Ovary (tissue), 9 donors: ENCODE results near the gene HCN2. TPM values are rescaled to one million over a fixed set of nuclear protein-coding genes. Genes with fewer than 3 reads are reported as not detected.

Experiments used
- DNase-seq, 5 donors: peaks; one replicate each; pipeline ENCODE4 v3.0.0-alpha.2; 2019 to 2020
- H3K27ac ChIP-seq, 2 donors: fragments of 200-600 bp; one replicate each; pipeline versions ENCODE4 v1.5.1 to v1.8.0; 2019 to 2022
- H3K27me3 ChIP-seq: fragments of 200-600 bp; one replicate; pipeline ENCODE4 v1.8.0; 2022
- H3K36me3 ChIP-seq: fragments of 200-600 bp; sonication (generic); one replicate; pipeline ENCODE4 v1.5.1; 2019
- H3K4me1 ChIP-seq: one replicate; pipeline ENCODE4 v1.8.1; 2013; ENCODE audit warnings: mild to moderate bottlenecking, moderate library complexity; ENCODE audit not compliant: insufficient read depth
- H3K4me3 ChIP-seq: fragments of 200-600 bp; sonication (generic); one replicate; pipeline ENCODE4 v1.5.1; 2017
- H3K9me3 ChIP-seq, 2 donors: fragments of 200-600 bp in 1 of 2; sonication (generic) in 1 of 2; one replicate each; pipeline versions ENCODE4 v1.5.1 to v1.8.1; 2013 to 2019; ENCODE audit warnings: mild to moderate bottlenecking in 1 of 2, moderate library complexity in 1 of 2
- CTCF ChIP-seq, 3 donors: fragments of 450-650 bp in 2 of 3; fragments of 200-600 bp in 1 of 3; IDR thresholded peaks; one replicate each; pipeline versions ENCODE4 v1.5.1 to v1.8.0; 2016 to 2022; ENCODE audit warnings: antibody characterized with exemption in 3 of 3, mild to moderate bottlenecking in 1 of 3
- EP300 ChIP-seq: sonication (generic); formaldehyde crosslinking; IDR thresholded peaks from one replicate; pipeline ENCODE4 v1.6.1; 2017; ENCODE audit warnings: antibody characterized with exemption
- POLR2A ChIP-seq: fragments of 450-650 bp; IDR thresholded peaks from one replicate; pipeline ENCODE4 v1.6.1; 2017; ENCODE audit warnings: antibody characterized with exemption, mild to moderate bottlenecking, moderate library complexity
- WGBS, 3 donors: extraction: QIAGEN DNeasy Blood & Tissue Kit in 1 of 3; methylation state at CpG; one replicate each; pipeline versions ENCODE4 v1.1.5 to v1.1.7; 2013 to 2017; 5-methylcytosine and 5-hydroxymethylcytosine counted together
- intact Hi-C, 4 donors: fragments of 100-400 bp; cut with DNase I; formaldehyde crosslinking; loops; one replicate each; pipeline versions ENCODE4 v1.11.0 to v1.15.1; 2022 to 2023
- polyA plus RNA-seq, 2 donors: library from polyadenylated mRNA; stranded (reverse); fragments of 200-250 nt in 1 of 2; fragments of 350-450 nt in 1 of 2; fragmentation: Illumina TruSeq in 1 of 2; extraction: RNeasy Lipid Tissue Mini Kit (QIAGEN cat#74804) in 1 of 2; gene quantifications; one replicate each; pipeline ENCODE4 v1.2.3, GENCODE V29; 2013 to 2014
- total RNA-seq, 7 donors: library from RNA; depleted of rRNA in 2 of 7; stranded (reverse); fragments of >200 nt in 2 of 7; fragmentation: NEBNext Ultra II Directional in 3 of 7; extraction: Animal tissue kit (Norgen Biotek cat#: 25700) in 3 of 7; gene quantifications; one replicate each; pipeline versions ENCODE4 v1.1.0 to v1.2.4, GENCODE V29; 2016 to 2023
- donor health status: DM: no; HTN: no; CAD: no; lungs with moderate emphysema.
- donor health status: DM: no; HTN: no; CAD: no.
- donor health status: Bipolar disorder and iron deficiency.
- donor health status: DM: yes; HTN: yes; CAD: no.
- donor health status: DM: no; HTN: no; CAD: no.
- donor health status: DM: yes; HTN: yes; CAD: no.

Gene HCN2
- total and polyA plus RNA-seq, 9 donors = 0.07 to 0.23 (median 0.12) TPM; not detected in 5

GRCh38 chr19:610801-611480 is 21.3 kb downstream of the HCN2 start:
- DNase-seq = peak in 4 of 5 donors; percentile 52 to 86 (median 71)
- Histone ChIP-seq H3K4me3 (peak overlapping the region; percentile 7), H3K36me3 (no peaks in the 10 kb centered on the region), H3K27me3 (no peaks in the 10 kb centered on the region), H3K27ac (no peak overlapping the region), H3K9me3 (no peaks in the 10 kb centered on the region), H3K4me1 (peaks cover 5% of the 10 kb centered on the region)
- WGBS, 3 donors = 32 to 36% (median 32%) methylated on average over 36 of the region's 36 CpGs
- TF ChIP-seq CTCF (IDR thresholded peaks at IDR 0.05) (no peak), POLR2A (no peak), EP300 (no peak)
- intact Hi-C loops = no loop called here

- TF ChIP-seq POLR2A = no peak
- no peak for TF ChIP-seq CTCF (IDR thresholded peaks at IDR 0.05)
- no peak for TF ChIP-seq EP300
- DNase-seq = no peak
- intact Hi-C loops = no loop called here
- 44 to 53% (median 48%) methylated on average over 13 of the region's 13 CpGs for WGBS, 3 donors
- Histone ChIP-seq H3K9me3 (no peaks in the 10 kb centered on the region), H3K4me1 (peaks cover 9% of the 10 kb centered on the region), H3K4me3 (no peak overlapping the region), H3K27ac (no peak overlapping the region), H3K27me3 (no peaks in the 10 kb centered on the region), H3K36me3 (no peaks in the 10 kb centered on the region)
Measured at GRCh38 chr19:611481-611868, 21.8 kb downstream of the HCN2 start.

- TF ChIP-seq EP300 = no peak
- TF ChIP-seq CTCF (IDR thresholded peaks at IDR 0.05) = no peak
- no peak for TF ChIP-seq POLR2A
- no peak for DNase-seq
- Histone ChIP-seq H3K27ac (no peak overlapping the region), H3K27me3 (no peaks in the 10 kb centered on the region), H3K4me3 (no peak overlapping the region), H3K4me1 (peaks cover 9% of the 10 kb centered on the region), H3K36me3 (no peaks in the 10 kb centered on the region), H3K9me3 (no peaks in the 10 kb centered on the region)
- intact Hi-C loops = no loop called here
- WGBS, 3 donors = 87 to 89% (median 88%) methylated on average over 33 of the region's 33 CpGs
Measured at GRCh38 chr19:612941-613340, 23.3 kb downstream of the HCN2 start.

- Histone ChIP-seq H3K4me1 (peaks cover 9% of the 10 kb centered on the region), H3K36me3 (no peaks in the 10 kb centered on the region), H3K9me3 (no peaks in the 10 kb centered on the region), H3K27me3 (no peaks in the 10 kb centered on the region), H3K4me3 (no peak overlapping the region), H3K27ac (no peak overlapping the region)
- 76 to 81% (median 78%) methylated on average over 53 to 54 of the region's 54 CpGs for WGBS, 3 donors
- no peak for TF ChIP-seq POLR2A
- no peak for TF ChIP-seq CTCF (IDR thresholded peaks at IDR 0.05)
- no peak for TF ChIP-seq EP300
- DNase-seq = no peak
- intact Hi-C loops = no loop called here
Measured at GRCh38 chr19:613732-614567, 24.3 kb downstream of the HCN2 start.
